Measurements from ENCODE around the gene OR9A4. TPM values are rescaled to one million over a fixed set of nuclear protein-coding genes. Genes with fewer than 3 reads are reported as not detected.

Gene OR9A4
- total RNA-seq, 1 donor from 2014 or later: not detected

DNA sequence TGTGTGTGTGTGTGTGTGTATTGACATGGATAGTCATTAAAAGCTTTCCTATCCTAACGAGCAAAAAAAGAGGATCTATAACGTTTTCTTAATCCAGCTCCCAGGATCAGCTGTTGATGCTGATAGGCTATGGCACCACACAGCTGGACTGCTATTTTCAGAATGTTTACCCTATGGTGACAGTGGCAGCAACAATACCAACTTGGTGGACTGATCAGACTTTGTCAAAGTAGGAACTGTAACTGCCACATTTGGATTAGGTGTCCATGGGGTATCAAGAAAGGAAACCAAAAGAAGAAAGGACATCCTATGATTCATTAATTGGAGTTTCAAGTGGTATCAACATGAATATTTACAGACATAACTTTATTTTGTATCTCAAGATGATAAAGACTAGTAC, 33.3 kb downstream of the OR9A4 start:
- DNase-seq (ENCODE audit: low spot score): no peak
- no peaks in the 10 kb centered on the region for H3K4me1 Mint-ChIP-seq (ENCODE audit: unreplicated experiment)
- TF ChIP-seq, protein P1, sequence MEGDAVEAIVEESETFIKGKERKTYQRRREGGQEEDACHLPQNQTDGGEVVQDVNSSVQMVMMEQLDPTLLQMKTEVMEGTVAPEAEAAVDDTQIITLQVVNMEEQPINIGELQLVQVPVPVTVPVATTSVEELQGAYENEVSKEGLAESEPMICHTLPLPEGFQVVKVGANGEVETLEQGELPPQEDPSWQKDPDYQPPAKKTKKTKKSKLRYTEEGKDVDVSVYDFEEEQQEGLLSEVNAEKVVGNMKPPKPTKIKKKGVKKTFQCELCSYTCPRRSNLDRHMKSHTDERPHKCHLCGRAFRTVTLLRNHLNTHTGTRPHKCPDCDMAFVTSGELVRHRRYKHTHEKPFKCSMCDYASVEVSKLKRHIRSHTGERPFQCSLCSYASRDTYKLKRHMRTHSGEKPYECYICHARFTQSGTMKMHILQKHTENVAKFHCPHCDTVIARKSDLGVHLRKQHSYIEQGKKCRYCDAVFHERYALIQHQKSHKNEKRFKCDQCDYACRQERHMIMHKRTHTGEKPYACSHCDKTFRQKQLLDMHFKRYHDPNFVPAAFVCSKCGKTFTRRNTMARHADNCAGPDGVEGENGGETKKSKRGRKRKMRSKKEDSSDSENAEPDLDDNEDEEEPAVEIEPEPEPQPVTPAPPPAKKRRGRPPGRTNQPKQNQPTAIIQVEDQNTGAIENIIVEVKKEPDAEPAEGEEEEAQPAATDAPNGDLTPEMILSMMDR (IDR thresholded peaks at IDR 0.05; ENCODE audit: unreplicated experiment): no peak
- H3K4me3 Mint-ChIP-seq (ENCODE audit: unreplicated experiment): no peak overlapping the region
- H3K27me3 Mint-ChIP-seq (ENCODE audit: unreplicated experiment): no peaks in the 10 kb centered on the region
- no peak overlapping the region for H3K27ac Mint-ChIP-seq (ENCODE audit: unreplicated experiment)
- no peaks in the 10 kb centered on the region for H3K36me3 Mint-ChIP-seq (ENCODE audit: low read depth, unreplicated experiment)
- no peaks in the 10 kb centered on the region for H3K9me3 Mint-ChIP-seq (ENCODE audit: unreplicated experiment)

DNA sequence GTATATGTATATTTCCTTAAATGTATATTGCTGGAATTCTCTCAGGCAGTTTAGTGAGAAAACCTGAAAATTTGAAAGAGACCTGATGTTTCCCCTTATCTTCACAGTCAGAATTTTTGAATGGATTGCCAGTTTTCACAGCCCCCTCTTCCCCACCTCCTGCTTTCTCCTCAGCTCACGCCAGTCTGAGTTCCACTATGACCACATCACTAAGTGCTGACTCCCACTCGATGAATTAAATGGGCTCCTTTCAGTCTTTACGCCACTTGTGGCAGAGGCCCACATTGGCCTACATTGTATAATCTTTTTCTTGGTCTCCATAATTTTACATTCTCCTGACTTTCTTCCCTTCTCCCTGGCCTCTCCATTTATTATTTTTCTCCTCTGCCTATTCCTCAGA, 33.7 kb downstream of the OR9A4 start:
- Mint-ChIP-seq H3K9me3 (ENCODE audit: unreplicated experiment) (no peaks in the 10 kb centered on the region), H3K4me3 (ENCODE audit: unreplicated experiment) (no peak overlapping the region), H3K27me3 (ENCODE audit: unreplicated experiment) (no peaks in the 10 kb centered on the region), H3K36me3 (ENCODE audit: low read depth, unreplicated experiment) (no peaks in the 10 kb centered on the region), H3K4me1 (ENCODE audit: unreplicated experiment) (no peaks in the 10 kb centered on the region), H3K27ac (ENCODE audit: unreplicated experiment) (no peak overlapping the region)
- TF ChIP-seq, protein P1 (IDR thresholded peaks at IDR 0.05; ENCODE audit: unreplicated experiment): no peak
- DNase-seq (ENCODE audit: low spot score): no peak

DNA sequence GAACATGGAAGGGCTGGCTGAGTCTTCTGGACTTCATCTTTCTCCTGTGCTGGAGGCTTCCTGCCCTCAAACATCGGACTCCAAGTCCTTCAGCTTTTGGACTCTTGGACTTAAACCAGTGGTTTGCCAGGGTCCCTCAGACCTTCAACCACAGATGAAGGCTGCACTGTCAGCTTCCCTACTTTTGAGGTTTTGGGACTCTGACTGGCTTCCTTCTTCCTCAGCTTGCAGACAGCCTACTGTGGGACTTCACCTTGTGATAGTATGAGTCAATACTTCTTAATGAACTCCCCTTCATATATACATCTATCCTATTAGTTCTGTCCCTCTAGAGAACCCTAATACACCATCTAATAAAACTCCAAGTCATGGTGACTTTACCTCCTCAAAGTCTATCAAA, 34.6 kb downstream of the OR9A4 start:
- Mint-ChIP-seq H3K36me3 (ENCODE audit: low read depth, unreplicated experiment) (no peaks in the 10 kb centered on the region), H3K9me3 (ENCODE audit: unreplicated experiment) (no peaks in the 10 kb centered on the region), H3K4me1 (ENCODE audit: unreplicated experiment) (no peaks in the 10 kb centered on the region), H3K27ac (ENCODE audit: unreplicated experiment) (no peak overlapping the region), H3K27me3 (ENCODE audit: unreplicated experiment) (no peaks in the 10 kb centered on the region), H3K4me3 (ENCODE audit: unreplicated experiment) (no peak overlapping the region)
- TF ChIP-seq, protein P1 (IDR thresholded peaks at IDR 0.05; ENCODE audit: unreplicated experiment): no peak
- no peak for DNase-seq (ENCODE audit: low spot score)

DNA sequence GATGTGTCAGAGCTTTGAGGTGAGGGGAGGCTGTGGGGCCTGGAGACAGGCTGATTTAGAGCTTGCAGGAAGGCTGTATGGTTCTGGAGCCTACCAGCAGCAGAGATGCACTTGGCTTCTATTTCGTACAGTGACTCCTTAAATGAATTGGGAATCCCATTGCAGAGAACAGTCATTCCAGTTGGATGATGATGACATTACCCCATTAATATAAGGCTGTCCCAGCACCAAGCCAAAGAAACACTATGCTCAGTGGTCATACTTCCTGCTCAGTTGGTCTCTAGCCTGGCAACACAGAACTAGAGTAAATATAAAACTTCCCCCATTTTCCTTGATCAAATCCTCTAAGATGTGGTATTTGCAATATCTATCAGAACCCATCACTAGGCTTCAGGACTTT, 36.3 kb downstream of the OR9A4 start:
- Mint-ChIP-seq H3K4me3 (ENCODE audit: unreplicated experiment) (no peak overlapping the region), H3K4me1 (ENCODE audit: unreplicated experiment) (no peaks in the 10 kb centered on the region), H3K27ac (ENCODE audit: unreplicated experiment) (no peak overlapping the region), H3K27me3 (ENCODE audit: unreplicated experiment) (no peaks in the 10 kb centered on the region), H3K9me3 (ENCODE audit: unreplicated experiment) (no peaks in the 10 kb centered on the region), H3K36me3 (ENCODE audit: low read depth, unreplicated experiment) (no peaks in the 10 kb centered on the region)
- TF ChIP-seq, protein P1 (IDR thresholded peaks at IDR 0.05; ENCODE audit: unreplicated experiment): no peak
- no peak for DNase-seq (ENCODE audit: low spot score)

DNA sequence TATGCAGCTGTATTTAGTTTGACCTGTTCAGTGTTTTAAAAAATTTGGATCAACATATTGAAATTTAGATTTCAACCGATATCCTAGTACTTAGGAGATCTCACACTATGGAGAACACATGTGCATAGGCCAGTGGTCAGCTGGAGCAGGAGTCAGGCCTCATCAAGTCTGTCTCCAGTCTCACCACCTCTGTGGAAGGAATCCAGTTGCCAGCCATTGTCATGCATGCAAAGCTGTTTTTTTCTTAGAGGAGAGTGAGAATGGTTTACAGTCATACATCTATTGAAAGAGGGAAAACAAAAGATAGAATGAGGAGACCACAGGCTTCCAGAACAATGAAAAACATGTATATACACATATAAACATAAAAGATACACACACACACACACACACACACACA, 38.1 kb downstream of the OR9A4 start:
- no peak for DNase-seq (ENCODE audit: low spot score)
- Mint-ChIP-seq H3K4me3 (ENCODE audit: unreplicated experiment) (no peak overlapping the region), H3K9me3 (ENCODE audit: unreplicated experiment) (no peaks in the 10 kb centered on the region), H3K27ac (ENCODE audit: unreplicated experiment) (no peak overlapping the region), H3K4me1 (ENCODE audit: unreplicated experiment) (no peaks in the 10 kb centered on the region), H3K27me3 (ENCODE audit: unreplicated experiment) (no peaks in the 10 kb centered on the region), H3K36me3 (ENCODE audit: low read depth, unreplicated experiment) (no peaks in the 10 kb centered on the region)
- TF ChIP-seq, protein P1 (IDR thresholded peaks at IDR 0.05; ENCODE audit: unreplicated experiment): no peak
